ENCODE measurements around the gene OR52K1. TPM values are rescaled to one million over a fixed set of nuclear protein-coding genes. Genes with fewer than 3 reads are reported as not detected.

OR52K1 gene
- total RNA-seq, 1 donor from 2014 or later: not detected

Other genes starting within 250 kb of the OR52K1 start
- gene OR52B4, start 114.3 kb upstream of the OR52K1 start, total RNA-seq: not detected
- 7.6 TPM for gene TRIM21, start 88.9 kb upstream of the OR52K1 start, total RNA-seq
- gene OR52K2, start 33.4 kb upstream of the OR52K1 start, total RNA-seq: not detected
- gene OR52M1, start 62.5 kb downstream of the OR52K1 start, total RNA-seq: not detected
- not detected for gene OR52I2, start 99.1 kb downstream of the OR52K1 start, total RNA-seq
- gene OR52I1, start 111.4 kb downstream of the OR52K1 start, total RNA-seq: not detected
- gene TRIM68, start 125.6 kb downstream of the OR52K1 start, total RNA-seq: 11.0 TPM
- not detected for gene OR51D1, start 154.8 kb downstream of the OR52K1 start, total RNA-seq
- 1.4 TPM for gene OR51E1, start 161.3 kb downstream of the OR52K1 start, total RNA-seq
- gene OR51E2, start 215.2 kb downstream of the OR52K1 start, total RNA-seq: 0.13 TPM
- not detected for gene MMP26, start 222.1 kb downstream of the OR52K1 start, total RNA-seq

Measured in Right ventricle myocardium superior (tissue), 1 donor.